KOPT-K1 (cell line): ENCODE data around the gene LIPA.
A peak's percentile ranks its signal among the peaks of the same experiment; 100 is the strongest.
"Not testable (repeated sequence)": the region's sequence is repeated elsewhere in the genome, so short reads cannot be mapped to it uniquely, and the experiment has no call there.

Experiments used
- H3K27ac ChIP-seq: fragments of 200-600 bp; sonication (generic); 2 replicates; pipeline ENCODE4 v1.5.1; 2016; ENCODE audit warnings: antibody characterized with exemption, mild to moderate bottlenecking, low read depth, low read length; ENCODE audit not compliant: poor library complexity, severe bottlenecking
- H3K36me3 ChIP-seq: fragments of 200-600 bp; sonication (generic); 2 replicates; pipeline ENCODE4 v1.5.1; 2017; ENCODE audit warnings: antibody characterized with exemption, mild to moderate bottlenecking, low read length, moderate library complexity; ENCODE audit not compliant: insufficient read depth
- H3K9me3 ChIP-seq: fragments of 200-600 bp; sonication (generic); 2 replicates; pipeline ENCODE4 v1.5.1; 2017; ENCODE audit warnings: antibody characterized with exemption, low read length, mild to moderate bottlenecking; ENCODE audit not compliant: insufficient read depth, poor library complexity, severe bottlenecking

Gene LIPA

DNA sequence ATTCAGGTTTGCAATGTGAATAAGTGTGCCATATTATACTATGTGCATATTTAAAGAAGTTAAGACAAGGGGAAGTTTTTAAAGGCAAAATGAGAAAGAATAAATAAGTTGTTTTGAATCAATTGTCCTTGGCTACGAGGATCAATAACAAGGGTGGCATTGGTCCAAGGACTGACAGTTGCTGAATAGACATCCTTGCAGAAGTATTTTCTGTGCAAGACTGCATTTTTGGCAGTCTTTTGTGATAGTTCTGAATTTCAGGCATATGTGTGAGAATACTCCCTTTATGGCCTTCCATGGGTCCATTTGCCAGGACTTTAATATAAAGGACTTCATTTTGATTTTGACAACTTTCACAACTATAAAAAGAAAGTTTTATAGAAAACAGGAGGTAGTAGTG is 5.4 kb upstream of the LIPA start:
- Histone ChIP-seq H3K9me3 (peaks cover 26% of the 10 kb centered on the region), H3K27ac (no peak overlapping the region), H3K36me3 (no peaks in the 10 kb centered on the region)

GRCh38 chr10:89256340-89256739 is 4.8 kb upstream of the LIPA start:
- no peaks in the 10 kb centered on the region for H3K36me3 ChIP-seq
- peaks cover 26% of the 10 kb centered on the region for H3K9me3 ChIP-seq
- no peak overlapping the region for H3K27ac ChIP-seq

- Histone ChIP-seq H3K36me3 (no peaks in the 10 kb centered on the region), H3K27ac (no peak overlapping the region), H3K9me3 (peaks cover 26% of the 10 kb centered on the region)
Measured at GRCh38 chr10:89255793-89256192, 4.2 kb upstream of the LIPA start.

- H3K27ac ChIP-seq, H3K36me3 ChIP-seq: not testable (repeated sequence)
- H3K9me3 ChIP-seq = peaks cover 26% of the 10 kb centered on the region
Measured at GRCh38 chr10:89255091-89255579, 3.6 kb upstream of the LIPA start.

- no peaks in the 10 kb centered on the region for H3K36me3 ChIP-seq
- H3K27ac ChIP-seq = peak overlapping the region; percentile 29
- H3K9me3 ChIP-seq = peaks cover 26% of the 10 kb centered on the region
Measured at GRCh38 chr10:89252225-89252585, 630 bp upstream of the LIPA start.

GRCh38 chr10:89250865-89251408 is 638 bp downstream of the LIPA start:
- peaks cover 26% of the 10 kb centered on the region for H3K9me3 ChIP-seq
- no peaks in the 10 kb centered on the region for H3K36me3 ChIP-seq
- H3K27ac ChIP-seq = peak overlapping the region; percentile 69

- H3K27ac ChIP-seq = no peak overlapping the region
- peaks cover 17% of the 10 kb centered on the region for H3K9me3 ChIP-seq
- no peaks in the 10 kb centered on the region for H3K36me3 ChIP-seq
Measured at GRCh38 chr10:89248990-89249389, 2.6 kb downstream of the LIPA start.

DNA sequence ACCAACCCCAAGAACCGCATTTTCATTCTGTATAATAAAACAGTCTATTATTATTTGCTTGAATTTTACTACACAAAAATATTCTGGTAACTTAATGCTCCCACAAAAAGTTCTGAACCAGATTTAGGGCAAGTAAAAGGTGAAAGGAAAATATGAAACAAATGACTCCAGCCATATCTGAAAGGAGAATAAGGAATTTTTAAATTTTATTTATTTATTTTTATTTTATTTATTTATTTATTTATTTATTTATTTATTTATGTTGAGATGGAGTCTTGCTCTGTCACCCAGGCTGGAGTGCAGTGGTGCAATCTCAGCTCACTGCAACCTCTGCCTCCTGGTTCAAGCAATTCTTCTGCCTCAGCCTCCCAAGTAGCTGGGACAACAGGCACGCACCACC is 4.0 kb downstream of the LIPA start:
- H3K36me3 ChIP-seq, H3K27ac ChIP-seq, H3K9me3 ChIP-seq: not testable (repeated sequence)

DNA sequence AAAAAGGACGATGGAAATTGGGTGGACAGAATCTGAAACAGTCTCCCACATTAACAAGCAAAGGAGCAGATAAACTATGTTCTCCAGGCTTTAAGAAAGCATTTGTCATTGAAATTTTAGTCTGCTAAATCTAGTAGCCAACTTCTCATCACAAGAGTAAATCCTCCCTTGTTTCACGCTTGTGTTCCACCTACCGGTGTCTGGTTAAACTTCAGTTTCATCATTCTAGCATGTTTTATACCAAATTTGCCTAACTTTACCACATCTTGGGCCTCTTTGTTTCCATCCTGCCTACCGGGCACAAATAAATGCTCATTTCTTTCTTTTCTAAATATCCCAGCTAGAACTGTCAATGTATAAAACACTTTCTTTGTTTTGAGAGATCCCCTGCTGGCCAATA is 5.8 kb downstream of the LIPA start:
- Histone ChIP-seq H3K27ac (no peak overlapping the region), H3K36me3 (no peaks in the 10 kb centered on the region), H3K9me3 (no peaks in the 10 kb centered on the region)

GRCh38 chr10:89242840-89243568 is 8.6 kb downstream of the LIPA start:
- H3K27ac ChIP-seq = no peak overlapping the region
- H3K9me3 ChIP-seq = no peaks in the 10 kb centered on the region
- 0 out of 2 replicates have a peak, but pooled peaks cover 4% of the 10 kb centered on the region for H3K36me3 ChIP-seq

DNA sequence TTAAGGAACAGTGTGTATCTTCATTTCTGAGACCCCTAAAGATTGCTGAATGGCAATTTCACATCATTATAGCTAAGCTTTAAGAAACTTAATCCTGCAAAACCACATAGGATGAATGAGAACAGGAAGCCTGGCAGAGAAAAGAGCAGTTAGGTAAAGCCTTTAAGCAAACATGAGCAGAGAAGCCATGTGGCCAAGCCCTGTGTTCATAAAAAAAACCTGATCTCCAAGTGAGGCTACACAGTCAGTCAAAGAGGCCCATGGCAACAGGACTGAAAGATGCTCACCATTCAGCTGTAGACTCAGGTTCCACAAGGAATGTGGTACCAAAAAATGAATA is 9.3 kb downstream of the LIPA start:
- H3K27ac ChIP-seq = no peak overlapping the region
- no peaks in the 10 kb centered on the region for H3K9me3 ChIP-seq
- peaks cover 4% of the 10 kb centered on the region; the same call in 1 of the 2 replicates for H3K36me3 ChIP-seq

DNA sequence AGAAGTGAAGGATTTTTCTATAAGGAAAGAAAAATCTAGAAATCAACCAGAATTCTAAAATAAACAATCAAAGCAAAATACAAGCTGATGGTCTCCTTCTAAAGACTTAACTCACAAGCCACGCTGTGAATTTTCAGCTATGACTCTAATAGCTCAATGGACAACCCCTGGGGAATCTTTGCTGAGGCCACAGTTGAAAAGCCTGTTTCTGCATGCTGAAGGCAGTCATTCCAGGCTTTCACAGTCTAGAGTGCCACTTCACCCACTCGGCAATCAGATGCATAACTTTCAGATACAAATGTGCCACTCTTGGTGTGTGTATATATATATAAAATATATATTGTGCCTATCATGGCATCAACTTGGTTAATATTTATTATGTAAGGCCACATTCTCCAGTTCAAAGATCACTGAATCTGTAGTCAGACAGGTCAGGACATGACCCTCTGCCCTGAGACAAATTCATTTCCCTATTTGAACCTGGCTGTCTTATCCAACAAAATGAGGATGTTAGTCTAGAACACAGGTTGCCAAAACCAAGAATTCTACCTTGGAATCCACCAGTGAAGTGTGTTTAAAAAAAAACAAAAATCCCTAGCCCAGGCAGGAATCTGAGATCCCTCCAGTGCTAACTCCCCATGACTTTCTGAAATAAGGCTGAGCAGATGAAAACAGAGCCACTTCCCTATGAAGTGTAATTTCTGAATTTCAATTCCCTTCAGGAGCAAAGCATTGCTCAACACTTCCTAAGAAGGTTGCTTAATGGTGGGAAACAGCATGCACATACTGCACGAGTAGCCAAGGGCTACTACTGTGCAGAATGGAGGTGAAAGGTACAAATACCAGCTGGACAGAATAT is 9.9 kb downstream of the LIPA start:
- Histone ChIP-seq H3K36me3 (peaks cover 4% of the 10 kb centered on the region; the same call in 1 of the 2 replicates), H3K9me3 (no peaks in the 10 kb centered on the region), H3K27ac (no peak overlapping the region)

DNA sequence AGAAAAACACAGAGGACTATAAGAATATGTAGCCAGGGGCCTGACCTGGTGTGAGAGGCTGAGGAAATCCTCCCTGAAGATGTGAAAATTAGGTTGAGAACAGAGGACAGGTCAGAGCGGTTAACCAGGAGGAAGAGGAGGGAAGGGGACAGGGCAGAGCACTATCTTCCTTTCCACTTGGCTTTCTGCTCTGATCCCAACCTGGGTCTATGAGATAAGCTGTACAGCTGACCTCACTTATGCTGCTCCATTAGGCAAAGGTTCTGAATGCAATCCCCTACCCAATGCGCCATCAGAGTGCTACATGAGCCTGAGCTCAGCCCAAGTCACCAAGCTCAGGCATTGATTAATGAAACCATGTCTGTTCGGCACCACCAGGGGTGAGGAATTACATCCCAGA is 10.5 kb downstream of the LIPA start:
- H3K36me3 ChIP-seq = peaks cover 4% of the 10 kb centered on the region; the same call in 1 of the 2 replicates
- H3K9me3 ChIP-seq = no peaks in the 10 kb centered on the region

DNA sequence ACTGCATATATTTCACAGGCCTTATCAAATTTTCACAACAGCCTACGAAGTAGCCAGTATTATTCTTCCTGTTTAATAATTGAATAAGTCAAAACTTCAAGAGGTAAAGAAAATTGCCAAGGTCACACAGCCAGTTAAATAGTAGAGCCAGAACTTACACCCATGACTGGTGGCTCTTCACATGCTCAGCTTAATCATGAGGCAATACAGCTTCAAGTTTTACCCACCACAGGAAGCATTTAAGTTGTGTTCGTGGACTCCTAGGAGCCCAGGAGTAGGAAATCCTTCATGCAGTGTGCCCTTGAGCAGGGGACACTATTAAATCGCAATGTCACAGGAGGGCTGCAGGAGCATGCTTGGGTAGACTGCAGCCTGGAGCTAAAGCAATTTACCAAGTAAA is 11.1 kb downstream of the LIPA start:
- Histone ChIP-seq H3K36me3 (peaks cover 4% of the 10 kb centered on the region; the same call in 1 of the 2 replicates), H3K27ac (no peak overlapping the region), H3K9me3 (no peaks in the 10 kb centered on the region)

More for the DNA sequence above, 10.5 kb downstream of the LIPA start:
- no peak overlapping the region for H3K27ac ChIP-seq

- H3K27ac ChIP-seq = no peak overlapping the region
- H3K36me3 ChIP-seq = peaks cover 4% of the 10 kb centered on the region; the same call in 1 of the 2 replicates
- no peaks in the 10 kb centered on the region for H3K9me3 ChIP-seq
Measured at GRCh38 chr10:89238956-89239644, 12.5 kb downstream of the LIPA start.
